ELF-1 (cell line): Measurements from ENCODE around the gene ZDHHC18.

Source experiments
- DNase-seq: peaks from one replicate; pipeline ENCODE4 v3.0.0-alpha.2; 2016; ENCODE audit warnings: low read depth, low spot score

Gene ZDHHC18, protein sequence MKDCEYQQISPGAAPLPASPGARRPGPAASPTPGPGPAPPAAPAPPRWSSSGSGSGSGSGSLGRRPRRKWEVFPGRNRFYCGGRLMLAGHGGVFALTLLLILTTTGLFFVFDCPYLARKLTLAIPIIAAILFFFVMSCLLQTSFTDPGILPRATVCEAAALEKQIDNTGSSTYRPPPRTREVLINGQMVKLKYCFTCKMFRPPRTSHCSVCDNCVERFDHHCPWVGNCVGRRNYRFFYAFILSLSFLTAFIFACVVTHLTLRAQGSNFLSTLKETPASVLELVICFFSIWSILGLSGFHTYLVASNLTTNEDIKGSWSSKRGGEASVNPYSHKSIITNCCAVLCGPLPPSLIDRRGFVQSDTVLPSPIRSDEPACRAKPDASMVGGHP

DNA sequence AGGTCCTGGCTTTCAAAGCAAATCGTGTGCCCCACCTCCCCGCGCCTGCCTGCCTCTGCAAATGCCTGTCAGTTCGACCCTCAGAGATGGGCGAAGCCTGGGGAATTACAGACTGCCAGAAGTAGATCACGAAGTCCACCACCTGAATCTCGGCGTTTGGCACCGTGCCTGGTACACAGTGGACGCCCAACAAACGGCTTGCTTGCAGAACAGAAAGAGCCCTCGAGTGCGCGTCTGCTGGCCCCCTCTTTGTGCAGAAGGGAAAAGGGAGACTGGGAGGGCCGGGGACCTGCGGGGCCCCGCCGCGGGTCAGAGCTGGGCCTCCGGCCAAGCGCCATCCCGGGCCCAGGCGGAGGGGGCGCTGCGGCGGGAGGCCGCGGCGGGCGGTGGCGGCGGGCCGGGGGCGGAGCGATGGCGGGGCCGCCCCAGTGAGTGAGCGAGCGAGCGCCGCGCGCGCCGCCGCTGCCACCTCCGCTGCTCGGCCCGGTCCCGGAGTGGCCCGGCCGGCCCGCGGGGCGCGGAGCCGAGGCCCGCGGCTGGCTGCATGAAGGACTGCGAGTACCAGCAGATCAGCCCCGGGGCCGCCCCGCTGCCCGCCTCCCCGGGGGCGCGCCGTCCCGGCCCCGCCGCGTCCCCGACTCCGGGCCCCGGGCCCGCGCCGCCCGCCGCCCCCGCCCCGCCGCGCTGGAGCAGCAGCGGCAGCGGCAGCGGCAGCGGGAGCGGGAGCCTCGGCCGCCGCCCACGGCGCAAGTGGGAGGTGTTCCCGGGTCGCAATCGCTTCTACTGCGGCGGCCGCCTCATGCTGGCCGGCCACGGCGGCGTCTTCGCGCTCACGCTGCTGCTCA, at the start of gene ZDHHC18:
ZDHHC18 (plus strand) TSS at position 428 of the 845 bp plus-strand sequence; CDS start at position 545, 117 bp downstream.
- peak; percentile 44 for DNase-seq

DNA sequence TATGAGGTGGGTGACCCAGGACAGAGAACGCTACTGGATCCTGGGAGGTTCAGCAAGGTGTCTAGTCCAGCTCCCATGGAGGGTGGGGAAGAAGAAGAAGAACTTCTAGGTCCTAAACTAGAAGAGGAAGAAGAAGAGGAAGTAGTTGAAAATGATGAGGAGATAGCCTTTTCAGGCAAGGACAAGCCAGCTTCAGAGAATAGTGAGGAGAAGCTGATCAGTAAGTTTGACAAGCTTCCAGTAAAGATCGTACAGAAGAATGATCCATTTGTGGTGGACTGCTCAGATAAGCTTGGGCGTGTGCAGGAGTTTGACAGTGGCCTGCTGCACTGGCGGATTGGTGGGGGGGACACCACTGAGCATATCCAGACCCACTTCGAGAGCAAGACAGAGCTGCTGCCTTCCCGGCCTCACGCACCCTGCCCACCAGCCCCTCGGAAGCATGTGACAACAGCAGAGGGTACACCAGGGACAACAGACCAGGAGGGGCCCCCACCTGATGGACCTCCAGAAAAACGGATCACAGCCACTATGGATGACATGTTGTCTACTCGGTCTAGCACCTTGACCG, 47.3 kb upstream of the ZDHHC18 start:
- no peak for DNase-seq

DNA sequence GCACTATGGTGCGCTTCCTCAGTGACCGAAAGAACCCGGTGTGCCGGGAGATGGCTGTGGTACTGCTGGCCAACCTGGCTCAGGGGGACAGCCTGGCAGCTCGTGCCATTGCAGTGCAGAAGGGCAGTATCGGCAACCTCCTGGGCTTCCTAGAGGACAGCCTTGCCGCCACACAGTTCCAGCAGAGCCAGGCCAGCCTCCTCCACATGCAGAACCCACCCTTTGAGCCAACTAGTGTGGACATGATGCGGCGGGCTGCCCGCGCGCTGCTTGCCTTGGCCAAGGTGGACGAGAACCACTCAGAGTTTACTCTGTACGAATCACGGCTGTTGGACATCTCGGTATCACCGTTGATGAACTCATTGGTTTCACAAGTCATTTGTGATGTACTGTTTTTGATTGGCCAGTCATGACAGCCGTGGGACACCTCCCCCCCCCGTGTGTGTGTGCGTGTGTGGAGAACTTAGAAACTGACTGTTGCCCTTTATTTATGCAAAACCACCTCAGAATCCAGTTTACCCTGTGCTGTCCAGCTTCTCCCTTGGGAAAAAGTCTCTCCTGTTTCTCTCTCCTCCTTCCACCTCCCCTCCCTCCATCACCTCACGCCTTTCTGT, 46.0 kb upstream of the ZDHHC18 start:
- no peak for DNase-seq

DNA sequence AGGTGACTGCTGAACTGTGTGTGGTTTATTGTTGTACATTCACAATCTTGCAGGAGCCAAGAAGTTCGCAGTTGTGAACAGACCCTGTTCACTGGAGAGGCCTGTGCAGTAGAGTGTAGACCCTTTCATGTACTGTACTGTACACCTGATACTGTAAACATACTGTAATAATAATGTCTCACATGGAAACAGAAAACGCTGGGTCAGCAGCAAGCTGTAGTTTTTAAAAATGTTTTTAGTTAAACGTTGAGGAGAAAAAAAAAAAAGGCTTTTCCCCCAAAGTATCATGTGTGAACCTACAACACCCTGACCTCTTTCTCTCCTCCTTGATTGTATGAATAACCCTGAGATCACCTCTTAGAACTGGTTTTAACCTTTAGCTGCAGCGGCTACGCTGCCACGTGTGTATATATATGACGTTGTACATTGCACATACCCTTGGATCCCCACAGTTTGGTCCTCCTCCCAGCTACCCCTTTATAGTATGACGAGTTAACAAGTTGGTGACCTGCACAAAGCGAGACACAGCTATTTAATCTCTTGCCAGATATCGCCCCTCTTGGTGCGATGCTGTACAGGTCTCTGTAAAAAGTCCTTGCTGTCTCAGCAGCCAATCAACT, 45.2 kb upstream of the ZDHHC18 start:
- DNase-seq: no peak

DNA sequence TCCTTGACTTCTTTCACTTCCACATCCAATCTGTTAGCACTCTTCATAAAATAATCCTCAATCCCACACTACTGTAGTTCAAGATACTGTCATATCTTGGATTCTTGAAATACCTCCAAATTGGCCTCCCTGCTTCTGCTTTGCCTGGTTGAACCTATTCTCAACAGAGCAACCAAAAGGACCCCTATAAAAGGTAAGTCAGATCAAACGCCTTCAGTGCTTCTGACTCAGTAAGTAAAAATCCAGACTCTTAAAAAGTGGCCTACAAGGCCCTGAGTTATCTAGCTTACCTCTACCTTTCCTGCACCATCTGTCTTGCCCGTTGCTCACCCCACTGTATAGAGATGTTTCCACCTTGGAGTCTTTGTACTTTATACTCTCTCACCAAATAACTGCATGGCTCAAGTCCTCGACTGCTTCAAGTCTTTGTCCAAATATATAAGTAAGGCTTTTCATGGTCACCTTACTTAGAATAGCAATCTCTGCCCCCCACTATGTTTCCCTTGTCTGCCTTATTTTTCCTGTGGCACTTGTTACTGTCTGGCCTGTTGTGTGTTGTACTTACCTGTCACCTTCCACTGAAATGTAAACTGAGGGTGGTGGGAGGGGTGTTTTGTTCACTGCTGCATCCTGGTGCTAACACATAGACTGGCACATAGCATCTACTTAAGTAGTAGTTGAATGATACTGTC, 43.8 kb upstream of the ZDHHC18 start:
- DNase-seq: no peak

DNA sequence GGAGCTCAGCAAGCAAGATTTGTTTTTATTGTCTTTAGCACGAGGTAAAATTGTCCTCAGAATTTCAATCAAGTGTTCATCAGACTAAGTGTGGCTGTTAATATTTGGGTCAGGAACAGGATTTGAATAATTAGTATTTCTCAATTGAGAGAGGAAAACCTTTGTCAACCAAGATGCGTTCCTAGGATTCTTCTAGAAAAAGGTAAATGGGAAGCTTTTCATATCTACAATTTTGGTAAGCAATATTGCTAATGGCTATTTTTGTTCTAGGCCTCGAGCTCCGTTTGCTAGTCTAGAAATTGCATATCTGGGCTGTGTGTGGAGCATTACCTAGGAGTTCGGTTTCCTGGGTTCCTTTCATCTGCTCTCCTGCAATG, 42.9 kb upstream of the ZDHHC18 start:
- DNase-seq: no peak

DNA sequence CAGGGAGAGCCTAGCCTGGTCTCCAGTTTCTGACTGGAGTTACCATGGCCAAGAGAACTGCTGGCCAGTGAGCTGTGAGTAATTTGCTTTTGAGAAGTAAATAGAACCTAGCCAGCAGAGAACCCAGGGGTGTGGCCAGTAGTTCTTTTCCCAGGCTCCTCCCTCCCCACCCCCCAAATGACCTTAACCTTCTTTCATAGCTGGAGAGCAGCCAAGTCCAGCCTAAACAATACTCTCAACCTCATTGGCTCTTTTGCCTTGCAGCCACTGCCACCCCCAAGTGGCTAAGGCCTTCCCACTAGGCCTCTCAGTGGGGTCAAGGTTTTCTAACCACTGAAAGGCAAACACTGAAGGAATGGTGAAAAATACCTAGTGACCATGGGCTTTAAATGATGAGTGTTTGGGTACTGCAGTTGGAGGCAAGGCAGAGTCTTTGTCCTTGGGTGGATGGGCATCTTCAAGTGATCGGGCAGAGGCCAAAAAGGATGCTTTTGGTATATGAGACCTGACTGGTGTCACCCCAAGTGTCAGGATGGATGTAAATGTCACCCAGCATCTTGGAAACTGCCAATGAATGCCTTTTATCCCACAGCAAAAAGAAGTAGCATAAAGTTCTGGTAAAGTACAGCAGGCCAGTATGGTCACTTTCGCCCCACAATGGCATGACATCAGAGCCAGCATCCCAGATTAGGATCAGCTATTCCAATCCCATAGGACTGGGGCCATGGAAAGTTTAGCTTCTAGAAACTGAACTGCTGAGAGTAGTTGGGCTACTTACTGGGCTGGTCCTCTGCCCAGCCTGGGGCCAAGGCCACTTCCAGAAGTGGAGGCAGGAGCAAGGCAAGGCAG, 42.2 kb upstream of the ZDHHC18 start:
- no peak for DNase-seq

DNA sequence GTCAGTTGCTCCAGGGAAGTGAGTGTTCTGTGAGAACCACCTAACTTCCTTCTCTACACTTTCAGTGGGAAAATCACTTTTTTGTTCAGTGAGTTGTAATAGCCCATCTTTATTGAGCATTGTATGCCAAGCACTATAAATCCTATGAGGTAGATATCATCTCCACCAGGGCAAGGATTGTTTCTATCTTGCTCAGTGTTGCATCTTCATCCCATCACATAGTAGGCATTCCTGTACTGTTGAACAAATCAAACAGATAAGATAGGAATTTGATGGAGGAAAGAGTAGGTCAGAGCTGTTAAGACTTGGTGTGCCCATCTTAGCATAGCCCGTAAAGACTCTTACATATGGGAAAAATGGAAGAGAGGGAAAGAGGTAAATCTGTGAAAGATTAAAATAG, 41.6 kb upstream of the ZDHHC18 start:
- no peak for DNase-seq

DNA sequence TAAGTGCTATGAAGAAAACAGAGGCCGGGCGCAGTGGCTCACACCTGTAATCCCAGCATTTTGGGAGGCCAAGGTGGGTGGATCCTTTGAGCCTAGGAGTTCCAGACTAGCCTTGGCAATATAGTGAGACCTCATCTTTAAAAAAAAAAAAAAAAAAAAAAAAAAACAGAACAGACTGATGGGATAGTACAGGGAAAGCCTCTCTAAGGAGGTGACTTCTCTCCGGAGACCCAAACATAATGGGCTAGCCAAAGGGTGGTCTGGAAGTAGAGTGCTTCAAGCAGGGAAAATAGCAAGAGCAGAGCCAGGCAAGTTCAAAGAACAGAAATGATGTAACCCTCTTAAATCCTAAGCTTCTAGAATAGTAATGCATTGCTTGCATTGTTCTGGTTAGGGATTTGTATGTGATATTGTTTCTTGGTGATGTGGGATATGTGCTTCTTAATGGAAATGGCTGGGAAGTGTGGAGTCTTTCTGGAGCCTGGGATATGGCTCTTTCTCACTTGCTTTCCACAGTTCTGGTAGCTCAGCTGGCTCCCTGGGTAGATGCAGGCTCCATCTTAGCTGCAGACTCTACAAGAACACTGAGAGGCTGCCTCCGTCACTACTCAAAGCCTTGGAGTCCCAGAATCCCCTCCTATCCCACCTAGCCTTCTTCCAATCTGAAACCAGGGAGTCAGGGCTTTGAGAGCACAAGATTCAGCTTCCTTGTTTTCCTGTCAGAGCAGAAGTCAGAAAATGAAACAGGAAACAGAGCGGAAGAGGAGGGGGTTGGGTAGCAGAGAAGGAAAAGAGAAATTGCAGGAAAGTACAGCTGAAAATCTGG, 40.7 kb upstream of the ZDHHC18 start:
- peak; percentile 22 for DNase-seq

DNA sequence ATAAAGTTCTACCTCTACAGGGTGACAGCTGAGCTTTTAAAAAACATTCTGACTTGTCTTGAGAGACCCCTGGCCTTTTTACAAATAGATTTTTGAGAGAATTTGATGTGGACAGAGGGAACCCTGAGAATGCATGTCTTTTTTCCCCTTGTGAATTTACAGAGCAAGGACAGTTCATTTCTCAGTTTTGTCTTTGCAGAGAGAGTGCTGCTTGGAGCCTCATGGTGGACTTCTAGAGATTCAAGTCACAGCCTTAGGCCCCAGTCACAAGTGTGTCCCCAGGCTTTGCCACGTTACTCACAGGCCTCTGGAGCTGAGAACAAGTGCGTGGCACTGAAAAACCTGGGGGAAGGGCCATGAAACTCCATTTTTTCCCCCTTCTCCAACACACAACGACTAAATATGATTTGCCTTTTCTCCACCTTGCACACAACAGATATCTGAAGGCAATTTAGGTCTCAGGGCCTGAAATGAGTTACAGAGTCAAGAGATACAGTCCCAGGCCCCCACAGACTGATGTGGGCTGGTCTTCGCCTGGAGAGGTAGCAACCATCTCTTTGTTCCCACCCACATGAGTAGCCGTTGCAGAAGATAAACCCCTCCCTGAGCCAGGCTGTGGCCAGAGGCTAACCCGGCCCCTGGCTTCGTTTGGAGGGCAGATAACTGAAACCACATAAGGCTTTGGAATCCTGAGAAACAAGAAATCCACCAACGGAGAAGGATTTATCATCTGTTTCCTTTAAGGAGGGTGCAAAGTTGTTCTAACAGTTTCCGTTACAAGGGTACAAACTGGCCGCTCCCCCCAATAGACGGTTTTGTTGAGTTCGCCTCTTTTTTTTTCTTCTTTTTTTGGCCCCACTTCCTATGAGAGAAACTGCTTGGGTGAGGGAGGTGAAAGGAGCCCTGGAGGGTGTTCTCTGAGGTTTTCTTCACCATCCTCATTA, 39.8 kb upstream of the ZDHHC18 start:
- peak; percentile 90 for DNase-seq

DNA sequence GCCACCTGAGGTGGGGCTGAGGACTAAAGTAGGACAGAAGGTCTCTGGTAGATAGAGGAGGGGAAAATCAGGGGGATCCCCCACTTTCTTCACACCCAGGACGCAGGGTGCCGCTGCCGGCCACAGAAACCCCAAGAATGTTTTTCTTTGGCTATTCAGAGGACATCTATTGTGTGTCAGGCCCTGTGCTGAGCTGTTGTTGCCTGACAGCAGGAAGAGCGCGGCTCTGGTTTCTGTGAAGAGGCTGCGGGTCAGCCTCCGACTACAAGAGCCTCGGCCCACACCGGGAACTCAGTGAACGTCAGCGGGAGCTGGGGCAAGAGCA, 39.1 kb upstream of the ZDHHC18 start:
- no peak for DNase-seq

DNA sequence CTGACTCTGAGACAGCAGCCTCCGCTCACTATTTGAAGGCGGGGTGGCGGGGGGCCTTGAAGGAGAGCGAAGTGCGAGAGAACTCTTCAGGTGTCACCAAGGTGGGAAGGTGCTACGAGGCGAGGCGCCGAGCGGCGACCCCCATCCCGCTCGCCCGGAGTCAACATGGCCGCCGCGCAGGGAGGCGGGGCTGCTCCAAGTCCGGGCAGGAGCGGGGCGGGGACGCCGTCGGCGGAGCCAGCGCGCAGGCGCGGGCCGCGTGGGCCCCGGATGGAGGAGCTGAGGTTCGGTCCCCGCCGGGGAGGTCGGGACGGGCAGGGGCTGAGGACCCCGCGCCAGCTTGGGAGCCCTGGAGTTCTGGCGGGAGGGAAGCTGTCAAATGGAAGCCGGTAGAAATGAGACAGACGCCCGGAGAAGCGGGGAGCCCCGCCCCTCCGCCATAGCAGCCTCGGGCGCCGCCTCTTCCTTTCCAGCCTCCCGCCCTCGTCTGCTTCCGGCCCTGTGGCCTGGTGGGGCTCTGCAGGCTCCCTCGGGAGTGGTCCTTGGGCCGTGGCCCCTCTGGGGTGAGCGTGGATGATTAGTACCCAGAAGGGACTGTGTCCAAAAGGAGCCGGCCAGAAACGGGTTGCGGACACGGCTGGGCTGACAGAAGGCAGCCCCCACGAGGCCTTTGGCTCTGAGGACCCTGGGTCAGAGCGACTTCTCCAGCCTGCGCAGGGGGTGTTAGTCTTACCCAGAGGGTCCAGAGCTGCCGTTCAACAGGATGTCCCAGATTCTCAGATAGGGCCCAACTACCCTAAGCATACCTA, 38.6 kb upstream of the ZDHHC18 start, which contains the start of gene PIGV:
PIGV (plus strand) TSS at position 245 of the 809 bp plus-strand sequence. CDS start 2,866 bp downstream, outside the sequence.
- DNase-seq: peak; percentile 95

DNA sequence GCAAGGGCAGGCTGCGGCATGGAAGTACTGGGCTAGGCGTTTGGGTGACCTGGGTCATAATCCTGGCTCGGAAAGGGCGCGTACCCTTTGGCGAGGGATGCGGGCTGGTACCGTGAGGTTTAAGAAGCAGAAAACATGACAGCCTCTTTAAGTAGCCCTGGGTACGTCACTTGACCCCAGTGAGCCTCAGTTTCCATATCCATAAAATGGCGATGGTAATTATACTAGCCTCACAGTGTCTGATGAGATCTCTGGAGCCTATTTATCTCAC, 38.0 kb upstream of the ZDHHC18 start:
- DNase-seq: no peak

DNA sequence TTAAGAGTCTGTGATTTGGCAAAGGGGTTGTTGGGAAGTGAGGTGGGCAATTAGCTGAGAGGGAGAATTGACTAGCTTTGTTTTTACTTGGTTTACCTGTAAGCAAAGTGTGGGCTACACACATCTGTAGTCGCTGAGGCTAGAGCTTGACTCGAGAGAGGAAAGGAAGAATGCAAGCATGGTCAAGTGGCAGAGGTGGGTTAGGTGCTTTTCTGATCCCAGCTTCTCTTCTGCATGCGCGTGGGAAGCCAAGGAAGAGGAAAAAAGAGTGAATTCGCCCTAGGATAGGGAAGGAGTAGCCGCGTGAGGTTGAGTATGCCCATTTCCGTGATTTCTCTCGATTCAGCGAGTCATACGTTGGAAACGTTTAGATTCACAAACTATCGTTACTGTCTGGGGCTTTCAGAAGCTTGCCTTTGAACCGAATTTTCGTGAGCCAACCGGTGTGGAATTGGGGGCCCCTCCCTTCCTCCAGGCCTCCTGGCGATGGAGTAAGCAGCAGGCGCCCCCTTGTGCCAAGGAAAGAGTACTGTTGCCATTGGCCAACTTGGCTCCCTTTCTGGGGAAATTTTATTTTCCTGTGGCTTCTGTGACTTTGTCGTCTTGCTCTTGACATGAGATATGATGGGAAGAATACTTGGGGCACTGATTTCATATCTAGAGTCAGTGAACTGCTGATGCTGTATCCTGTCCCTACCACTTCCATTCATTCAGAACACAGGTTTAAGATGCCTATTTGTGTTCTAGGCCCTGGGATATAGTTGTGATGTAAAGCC, 37.5 kb upstream of the ZDHHC18 start:
- DNase-seq: peak; percentile 83

DNA sequence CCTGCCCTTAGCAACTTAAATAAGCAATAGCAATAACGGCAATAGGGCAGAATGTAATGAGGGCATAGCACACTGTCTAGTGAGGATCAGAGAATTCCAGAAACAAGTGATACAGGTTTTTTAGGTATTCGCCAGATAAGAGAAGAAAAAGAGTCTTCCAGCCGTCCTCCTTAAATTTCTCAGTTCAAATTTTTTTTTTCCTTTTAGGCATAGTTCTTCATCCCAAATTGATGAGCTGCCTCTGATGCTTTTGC, 36.9 kb upstream of the ZDHHC18 start:
- DNase-seq: no peak

DNA sequence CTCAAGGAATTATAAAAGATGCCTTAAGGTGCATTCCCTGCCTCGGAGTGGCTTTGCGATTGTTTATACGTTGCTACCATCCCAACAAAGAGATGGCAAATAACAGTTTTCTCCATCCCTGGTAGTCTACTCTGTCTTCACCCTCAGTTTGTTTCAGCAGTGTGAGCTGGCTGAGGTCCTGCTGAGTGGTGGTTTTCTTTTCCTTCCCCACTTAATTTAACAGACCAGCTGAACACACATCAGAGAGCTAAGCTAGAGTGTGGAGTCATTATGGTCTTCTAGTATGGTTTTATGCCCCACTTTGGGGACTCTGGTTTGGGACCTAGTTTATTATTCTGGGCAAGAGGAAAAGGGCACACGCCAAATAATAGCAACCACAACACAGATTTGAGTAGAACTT, 36.6 kb upstream of the ZDHHC18 start:
- DNase-seq: no peak

DNA sequence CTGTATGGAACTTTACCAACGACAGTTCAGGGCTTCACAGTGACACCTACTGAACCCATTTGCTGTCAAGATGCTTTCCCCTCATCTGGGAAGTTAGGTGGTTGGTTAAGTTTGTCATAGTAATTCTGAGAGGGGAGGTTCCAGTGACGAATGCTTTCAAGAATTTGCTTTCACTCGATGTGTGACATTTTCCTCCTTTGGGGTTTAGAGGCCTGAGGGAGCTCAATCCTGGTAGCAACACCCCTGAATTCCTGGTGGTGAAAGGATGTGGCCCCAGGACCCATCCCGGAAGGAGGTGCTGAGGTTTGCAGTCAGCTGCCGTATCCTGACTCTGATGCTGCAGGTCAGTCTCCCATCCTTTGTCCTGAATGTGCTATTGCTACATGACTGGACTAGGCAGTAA, 35.9 kb upstream of the ZDHHC18 start:
- no peak for DNase-seq
